Gastroesophageal sphincter (tissue), 4 donors: ENCODE measurements around the gene FRMPD2. TPM values are rescaled to one million over a fixed set of nuclear protein-coding genes. Genes with fewer than 3 reads are reported as not detected.
A peak's percentile ranks its signal among the peaks of the same experiment; 100 is the strongest.

Source experiments
- ATAC-seq: fragments of 150-250 bp; one replicate; pipeline ENCODE4 v1.9.1; 2016; ENCODE audit warnings: mild to moderate bottlenecking, moderate library complexity
- H3K27ac ChIP-seq, 4 donors: fragments of 200-600 bp; sonication (generic) in 3 of 4; 1 replicate in 3 of 4; 2 replicates in 1 of 4; pipeline ENCODE4 v1.5.1; 2016 to 2019
- H3K27me3 ChIP-seq: fragments of 200-600 bp; sonication (generic); one replicate; pipeline ENCODE4 v1.5.1; 2019
- H3K36me3 ChIP-seq, 2 donors: fragments of 200-600 bp; sonication (generic); one replicate each; pipeline ENCODE4 v1.5.1; 2019; ENCODE audit warnings: control low read depth in 1 of 2
- H3K4me1 ChIP-seq, 3 donors: fragments of 200-600 bp; sonication (generic); 1 replicate in 2 of 3; 2 replicates in 1 of 3; pipeline ENCODE4 v1.5.1; 2016 to 2019; ENCODE audit warnings: control low read depth in 2 of 3
- H3K4me3 ChIP-seq, 2 donors: fragments of 200-600 bp; sonication (generic); one replicate each; pipeline ENCODE4 v1.5.1; 2019; ENCODE audit warnings: mild to moderate bottlenecking in 1 of 2, moderate library complexity in 1 of 2
- H3K9me3 ChIP-seq, 3 donors: fragments of 200-600 bp; sonication (generic); one replicate each; pipeline ENCODE4 v1.5.1; 2017 to 2019; ENCODE audit warnings: control low read depth in 2 of 3
- EP300 ChIP-seq: sonication (generic); formaldehyde crosslinking; IDR thresholded peaks from one replicate; pipeline ENCODE4 v1.6.1; 2017; ENCODE audit warnings: antibody characterized with exemption, mild to moderate bottlenecking
- POLR2A ChIP-seq, 2 donors: fragments of 450-650 bp; IDR thresholded peaks; one replicate each; pipeline ENCODE4 v1.6.1; 2017; ENCODE audit warnings: antibody characterized with exemption in 2 of 2, mild to moderate bottlenecking in 2 of 2, moderate library complexity in 1 of 2
- POLR2AphosphoS5 ChIP-seq: sonication (generic); formaldehyde crosslinking; IDR thresholded peaks from one replicate; pipeline ENCODE4 v1.6.1; 2017; ENCODE audit warnings: antibody characterized with exemption
- WGBS, 2 donors: methylation state at CpG; one replicate each; pipeline ENCODE4 v1.1.5; 2018; ENCODE audit warnings: low coverage in 1 of 2; 5-methylcytosine and 5-hydroxymethylcytosine counted together
- total RNA-seq, 4 donors: library from RNA; depleted of rRNA; stranded (reverse); fragments of >200 nt; gene quantifications; one replicate each; pipeline ENCODE4 v1.1.0, GENCODE V29; 2016
- TF ChIP-seq, protein P1 (sequence below), 4 experiments: fragments of 200-600 bp in 2 of 4; fragments of 450-650 bp in 2 of 4; sonication (generic) in 1 of 4; IDR thresholded peaks; one replicate each; pipeline ENCODE4 v1.5.1; 2017 to 2019; ENCODE audit warnings: antibody characterized with exemption in 4 of 4, mild to moderate bottlenecking in 2 of 4, moderate library complexity in 2 of 4

The FRMPD2 gene
- total RNA-seq, 4 donors from 2014 or later: 0.19 TPM; not detected in 3

DNA sequence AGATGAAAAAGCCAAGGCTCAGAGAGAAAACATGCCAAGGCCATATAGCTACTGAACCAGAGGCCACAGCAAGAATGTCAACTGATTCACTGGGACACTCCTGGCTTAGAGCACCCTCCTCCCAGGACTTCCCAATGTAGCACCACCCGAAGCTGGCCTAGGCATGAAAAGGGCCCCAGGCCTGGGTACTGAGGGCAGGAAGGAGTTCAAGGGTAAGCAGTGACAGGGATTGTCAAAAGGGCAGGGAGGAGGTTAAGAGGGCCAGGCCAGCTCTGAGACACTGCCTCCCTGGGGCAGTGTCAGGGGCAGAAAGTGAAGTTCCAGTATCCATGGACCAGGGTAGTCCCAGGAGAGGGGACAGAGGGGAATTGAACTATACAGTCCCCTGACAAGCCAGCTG lies 57.8 kb downstream of the FRMPD2 start:
- no peaks in the 10 kb centered on the region for H3K4me1 ChIP-seq
- no peak for ATAC-seq
- peaks cover 12% of the 10 kb centered on the region for H3K27me3 ChIP-seq
- H3K27ac ChIP-seq: no peak overlapping the region
- H3K4me3 ChIP-seq: no peak overlapping the region
- H3K9me3 ChIP-seq: peaks cover 0 to 9% (median 0%) of the 10 kb centered on the region in 3 donors
- no peaks in the 10 kb centered on the region for H3K36me3 ChIP-seq
- TF ChIP-seq POLR2AphosphoS5: no peak
- TF ChIP-seq POLR2A (IDR thresholded peaks at IDR 0.05): no peak
- TF ChIP-seq, protein P1, sequence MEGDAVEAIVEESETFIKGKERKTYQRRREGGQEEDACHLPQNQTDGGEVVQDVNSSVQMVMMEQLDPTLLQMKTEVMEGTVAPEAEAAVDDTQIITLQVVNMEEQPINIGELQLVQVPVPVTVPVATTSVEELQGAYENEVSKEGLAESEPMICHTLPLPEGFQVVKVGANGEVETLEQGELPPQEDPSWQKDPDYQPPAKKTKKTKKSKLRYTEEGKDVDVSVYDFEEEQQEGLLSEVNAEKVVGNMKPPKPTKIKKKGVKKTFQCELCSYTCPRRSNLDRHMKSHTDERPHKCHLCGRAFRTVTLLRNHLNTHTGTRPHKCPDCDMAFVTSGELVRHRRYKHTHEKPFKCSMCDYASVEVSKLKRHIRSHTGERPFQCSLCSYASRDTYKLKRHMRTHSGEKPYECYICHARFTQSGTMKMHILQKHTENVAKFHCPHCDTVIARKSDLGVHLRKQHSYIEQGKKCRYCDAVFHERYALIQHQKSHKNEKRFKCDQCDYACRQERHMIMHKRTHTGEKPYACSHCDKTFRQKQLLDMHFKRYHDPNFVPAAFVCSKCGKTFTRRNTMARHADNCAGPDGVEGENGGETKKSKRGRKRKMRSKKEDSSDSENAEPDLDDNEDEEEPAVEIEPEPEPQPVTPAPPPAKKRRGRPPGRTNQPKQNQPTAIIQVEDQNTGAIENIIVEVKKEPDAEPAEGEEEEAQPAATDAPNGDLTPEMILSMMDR (IDR thresholded peaks at IDR 0.05): no peak
- TF ChIP-seq EP300: no peak
- no CpG with 5 or more reads among the region's 1 CpG for WGBS, 2 donors

DNA sequence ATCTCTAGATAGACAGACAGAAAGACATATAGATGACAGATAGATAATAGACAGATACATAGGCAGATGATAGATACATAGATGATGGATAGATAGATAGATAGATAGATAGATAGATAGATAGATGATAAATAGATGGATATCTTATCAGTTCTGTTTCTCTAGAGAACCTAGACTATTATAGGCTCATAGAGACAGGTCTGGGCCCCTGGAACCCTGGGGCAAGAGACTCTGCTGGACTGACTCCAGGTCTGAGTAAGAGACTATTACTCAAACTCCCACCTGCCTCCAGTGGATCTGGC lies 58.3 kb downstream of the FRMPD2 start:
- Histone ChIP-seq H3K27me3 (peaks cover 17% of the 10 kb centered on the region), H3K27ac (no peak overlapping the region), H3K9me3 (peaks cover 0 to 9% (median 0%) of the 10 kb centered on the region in 3 donors), H3K4me3 (no peak overlapping the region), H3K36me3 (no peaks in the 10 kb centered on the region), H3K4me1 (no peaks in the 10 kb centered on the region)
- ATAC-seq: no peak
- TF ChIP-seq POLR2AphosphoS5 (no peak), POLR2A (IDR thresholded peaks at IDR 0.05) (no peak), EP300 (no peak)
- TF ChIP-seq, protein P1 (IDR thresholded peaks at IDR 0.05): no peak

DNA sequence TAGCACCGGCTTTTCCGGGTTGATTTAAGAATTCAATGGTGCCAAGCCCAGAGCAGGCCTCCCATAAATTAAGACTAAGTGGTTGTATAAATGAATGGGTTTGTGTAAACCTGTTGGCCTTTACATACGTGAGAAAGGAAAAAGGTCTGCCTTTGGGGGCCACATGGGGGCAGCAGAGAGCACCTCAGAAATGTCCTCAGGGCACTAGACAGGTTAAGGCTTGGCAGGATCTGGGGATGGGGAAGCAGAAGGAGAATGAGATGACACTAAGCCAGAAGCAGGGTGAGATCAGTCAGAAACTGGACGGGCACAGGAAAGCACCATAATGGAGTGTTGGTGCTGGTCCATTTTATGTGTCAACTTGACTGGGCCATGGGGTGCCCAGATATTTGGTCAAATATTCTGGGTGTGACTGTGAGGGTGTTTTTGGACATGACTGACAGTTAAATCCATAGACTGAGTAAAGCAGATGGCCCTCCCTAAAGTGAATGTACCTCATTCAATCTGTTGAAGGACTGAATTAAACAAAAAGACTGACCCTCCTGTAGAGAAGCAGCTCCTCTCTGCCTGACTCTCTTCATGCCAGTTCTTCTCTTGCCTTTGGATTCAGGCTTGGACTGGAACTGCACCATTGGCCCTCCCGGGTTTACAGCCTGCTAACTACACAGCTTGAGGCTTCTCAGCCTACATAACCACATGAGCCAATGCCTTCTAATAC lies 58.9 kb downstream of the FRMPD2 start:
- H3K27ac ChIP-seq: no peak overlapping the region
- no peak for ATAC-seq
- WGBS, 2 donors: 64 to 80% methylated on average over 2 to 5 of the region's 5 CpGs
- TF ChIP-seq EP300 (no peak), POLR2AphosphoS5 (no peak)
- TF ChIP-seq, protein P1 (IDR thresholded peaks at IDR 0.05): peak in 1 of 4 experiments; percentile 40
- H3K9me3 ChIP-seq: peaks cover 0 to 9% (median 0%) of the 10 kb centered on the region in 3 donors
- peaks cover 17% of the 10 kb centered on the region for H3K27me3 ChIP-seq
- H3K4me3 ChIP-seq: no peak overlapping the region
- no peaks in the 10 kb centered on the region for H3K4me1 ChIP-seq
- H3K36me3 ChIP-seq: no peaks in the 10 kb centered on the region

DNA sequence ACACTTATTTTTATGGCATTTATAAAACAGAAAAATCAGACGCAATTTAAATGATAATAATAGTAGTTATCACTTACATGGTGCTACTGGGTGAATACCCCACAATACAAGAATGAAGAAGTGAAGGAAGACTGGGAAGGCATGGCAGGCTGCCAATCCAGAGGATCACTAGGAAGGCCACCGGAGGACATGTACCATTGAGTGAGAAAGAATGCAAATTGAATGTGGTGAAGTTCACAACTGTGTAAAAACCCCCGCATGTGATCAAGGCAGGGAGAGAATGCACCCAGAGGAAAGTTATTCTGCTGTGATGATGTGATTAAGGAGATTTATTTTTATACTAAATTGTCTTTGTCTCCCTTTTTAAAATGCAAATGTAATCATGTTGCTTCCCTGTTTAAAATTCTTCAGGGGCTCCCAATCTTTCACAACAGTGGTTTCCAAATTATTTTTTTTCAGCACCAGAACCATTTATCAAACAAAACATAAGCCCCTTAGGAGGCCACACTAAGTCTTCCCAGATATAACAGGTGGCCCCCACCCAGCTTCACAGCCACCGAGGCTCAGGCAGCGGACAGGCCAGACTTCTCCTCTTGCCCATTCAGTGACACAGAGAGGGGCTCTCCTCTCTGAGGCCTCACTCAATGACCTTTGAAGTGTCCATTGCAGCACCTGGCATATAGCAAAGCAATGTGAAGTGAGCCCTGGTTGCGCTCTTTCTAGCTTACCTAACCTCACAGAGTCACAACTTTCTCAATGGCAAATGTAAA lies 59.6 kb downstream of the FRMPD2 start:
- Histone ChIP-seq H3K27ac (no peak overlapping the region), H3K4me1 (no peaks in the 10 kb centered on the region), H3K4me3 (no peak overlapping the region), H3K9me3 (peaks cover 0 to 9% (median 0%) of the 10 kb centered on the region in 3 donors), H3K36me3 (no peaks in the 10 kb centered on the region), H3K27me3 (peaks cover 17% of the 10 kb centered on the region)
- TF ChIP-seq EP300 (no peak), POLR2AphosphoS5 (no peak), POLR2A (IDR thresholded peaks at IDR 0.05) (no peak)
- TF ChIP-seq, protein P1 (IDR thresholded peaks at IDR 0.05): no peak
- no peak for ATAC-seq
- WGBS, 2 donors: 79 to 90% methylated on average over 3 to 6 of the region's 6 CpGs

DNA sequence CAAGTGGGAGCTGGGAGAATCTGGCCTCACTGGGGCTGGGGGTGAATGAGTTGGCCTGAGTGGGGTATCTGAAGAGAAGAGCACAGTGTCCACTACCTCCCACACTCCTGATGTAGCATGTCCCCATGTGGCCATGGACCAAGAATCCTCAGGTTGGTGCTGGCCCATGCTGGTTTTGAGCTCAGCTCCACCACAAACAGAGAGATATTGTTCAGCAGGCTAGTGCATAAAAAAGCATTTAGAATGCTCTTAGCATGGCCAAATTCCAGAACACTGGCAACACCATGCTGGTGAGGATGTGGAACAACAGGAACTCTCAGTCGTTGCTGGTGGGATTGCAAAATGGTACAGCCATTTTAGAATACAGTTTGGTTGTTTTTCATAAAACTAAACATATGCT lies 61.4 kb downstream of the FRMPD2 start:
- WGBS, 2 donors: 43 to 67% methylated on average over 1 of the region's 1 CpG
- no peaks in the 10 kb centered on the region for H3K36me3 ChIP-seq
- H3K27me3 ChIP-seq: peaks cover 7% of the 10 kb centered on the region
- no peak for ATAC-seq
- no peaks in the 10 kb centered on the region for H3K4me1 ChIP-seq
- no peak for TF ChIP-seq POLR2A (IDR thresholded peaks at IDR 0.05)
- no peak for TF ChIP-seq EP300
- no peak for TF ChIP-seq POLR2AphosphoS5
- TF ChIP-seq, protein P1 (IDR thresholded peaks at IDR 0.05): no peak
- no peak overlapping the region for H3K4me3 ChIP-seq
- no peak overlapping the region for H3K27ac ChIP-seq
- peaks cover 0 to 9% (median 0%) of the 10 kb centered on the region in 3 donors for H3K9me3 ChIP-seq
